Epithelial cell of esophagus (primary cell): ENCODE measurements around the gene SH3BP4.

Source experiments
- DNase-seq: peaks from one replicate; pipeline ENCODE4 v3.0.0; 2010; ENCODE audit warnings: low read depth
- H3K4me3 ChIP-seq: 2 replicates; pipeline ENCODE4 v1.5.1; 2011; ENCODE audit warnings: mild to moderate bottlenecking, low read length, control low read depth
- CTCF ChIP-seq: IDR thresholded peaks from 2 replicates; pipeline ENCODE4 v1.5.1; 2011; ENCODE audit warnings: low read depth, mild to moderate bottlenecking, low read length, control low read depth, inconsistent platforms; ENCODE audit not compliant: insufficient read depth; ENCODE audit errors: missing control alignments

The SH3BP4 gene

GRCh38 chr2:235041918-235042575, 90.2 kb downstream of the SH3BP4 start:
- no peak overlapping the region for H3K4me3 ChIP-seq
- no peak for DNase-seq
- TF ChIP-seq CTCF = no peak

GRCh38 chr2:235042576-235043515, 91.0 kb downstream of the SH3BP4 start:
- no peak overlapping the region for H3K4me3 ChIP-seq
- DNase-seq = no peak
- no peak for TF ChIP-seq CTCF

GRCh38 chr2:235043762-235044500, 92.1 kb downstream of the SH3BP4 start:
- no peak for DNase-seq
- no peak for TF ChIP-seq CTCF
- no peak overlapping the region for H3K4me3 ChIP-seq

- no peak for DNase-seq
- TF ChIP-seq CTCF = no peak
- H3K4me3 ChIP-seq = no peak overlapping the region
Observed at GRCh38 chr2:235044501-235045271, 92.9 kb downstream of the SH3BP4 start.

- no peak overlapping the region for H3K4me3 ChIP-seq
- no peak for TF ChIP-seq CTCF
- no peak for DNase-seq
Observed at GRCh38 chr2:235045336-235045972, 93.6 kb downstream of the SH3BP4 start.

GRCh38 chr2:235045973-235046343, 94.1 kb downstream of the SH3BP4 start:
- DNase-seq = no peak
- no peak overlapping the region for H3K4me3 ChIP-seq
- TF ChIP-seq CTCF = no peak
